Measurements from ENCODE around the gene IMPA2. TPM values are rescaled to one million over a fixed set of nuclear protein-coding genes. Genes with fewer than 3 reads are reported as not detected.

The IMPA2 gene
- total and polyA plus RNA-seq, 2 of the 13 experiments (the other 11 are each of a cell fraction or from before 2014, with no cell fraction given) = 37.8 to 71.8 TPM

- TF ChIP-seq MAX (IDR thresholded peaks at IDR 0.05) = no peak
- no peak for TF ChIP-seq TCF7L2 (IDR thresholded peaks at IDR 0.05; ENCODE audit: low read depth, low read length)
- 0 out of 2 replicates have a peak, but pooled peaks have one; percentile 44 for TF ChIP-seq NR2F2 (IDR thresholded peaks at IDR 0.05; ENCODE audit: borderline replicate concordance, low read depth)
- no peak for TF ChIP-seq ZNF652 (CRISPR knock-in tag; IDR thresholded peaks at IDR 0.05; ENCODE audit: borderline replicate concordance, low read depth)
- TF ChIP-seq ZNF772 (CRISPR knock-in tag; IDR thresholded peaks at IDR 0.05) = no peak
- TF ChIP-seq PTBP1 (IDR thresholded peaks at IDR 0.05; ENCODE audit: low read depth, low read length, poor library complexity, severe bottlenecking) = no peak
- TF ChIP-seq SIN3A (IDR thresholded peaks at IDR 0.05; ENCODE audit: borderline replicate concordance, low read depth, low read length) = no peak
These were observed 1.7 kb downstream of the IMPA2 start (continued) for GRCh38 chr18:11982981-11983380.

GRCh38 chr18:11983592-11983991 lies 2.3 kb downstream of the IMPA2 start:
- Histone ChIP-seq H3K9ac (ENCODE audit: insufficient read depth, low read depth, low read length) (peak overlapping the region; percentile 10; the same call in 1 of the 2 replicates), H3K4me1 (ENCODE audit: insufficient read depth, low read length) (peaks cover 69% of the 10 kb centered on the region), H3K36me3 (replicated peaks in 1 of 2; ENCODE audit: control insufficient read depth in 1 of 2, insufficient read depth in 2 of 2, low read length in 2 of 2) (peaks cover 0 to 5% of the 10 kb centered on the region in 2 experiments; a peak in 1 of 5 replicates), H3K27ac (ENCODE audit: extremely low read length, insufficient read depth, low read length) (peak overlapping the region; percentile 100), H3K27me3 (ENCODE audit: control insufficient read depth in 1 of 2, insufficient read depth in 2 of 2, low read length in 2 of 2) (no peaks in the 10 kb centered on the region), H3K4me3 (replicated peaks in 1 of 3; ENCODE audit: insufficient read depth in 1 of 3, low read depth in 2 of 3, low read length in 3 of 3) (peak overlapping the region in 2 of 3 experiments; percentile 72 to 79; a peak in 4 of 6 replicates), H3K79me2 (ENCODE audit: insufficient read depth, low read length) (peaks cover 36% of the 10 kb centered on the region), H3K9me3 (ENCODE audit: low read length) (no peaks in the 10 kb centered on the region), H4K20me1 (ENCODE audit: insufficient read depth, low read length) (peaks cover 5% of the 10 kb centered on the region; the same call in 1 of the 2 replicates), H3K4me2 (ENCODE audit: low read depth, low read length) (peak overlapping the region; percentile 87), H2AFZ (ENCODE audit: low read length) (no peak overlapping the region)
- peak; percentile 67 for DNase-seq (ENCODE audit: low spot score)
- intact Hi-C loops (cut with micrococcal nuclease; ENCODE audit: unreplicated experiment) (loop anchor here (1.0 kb wide), 2 partner anchors 12 to 45 kb away; no protein-coding TSS in a partner anchor), in situ Hi-C loops (cut with HindIII; ENCODE audit: extremely low pct_ligation_motif_present, low pct_unique_long_range_greater_than_20kb) (no loop called here)
- WGBS (ENCODE audit: low lambda C conversion rate) = 9% methylated on average over 10 of the region's 12 CpGs
- peak; percentile 79 for FAIRE-seq
- POLR2A ChIA-PET = interaction anchor here (4.6 to 5.8 kb wide), 2 partner anchors 11 to 37 kb away, joined by 69 to 328 read pairs; no protein-coding TSS in a partner anchor
- CTCF ChIA-PET (ENCODE audit: low intra/inter-chr PET ratio, low total read pairs) = no interaction called here
- peak; percentile 7; the same call in 1 of the 3 replicates for ATAC-seq
- BruUV-seq (replicated peaks) = no TSS peak
- TF ChIP-seq NR2F6 (IDR thresholded peaks at IDR 0.05) (no peak), NR2F6 (CRISPR knock-in tag; IDR thresholded peaks at IDR 0.05) (peak; percentile 56), TSC22D2 (CRISPR knock-in tag; IDR thresholded peaks at IDR 0.05; ENCODE audit: borderline replicate concordance) (no peak), HDAC2 (CRISPR knock-in tag; IDR thresholded peaks at IDR 0.05) (0 out of 2 replicates have a peak, but pooled peaks have one; percentile 21), STAG1 (CRISPR knock-in tag; IDR thresholded peaks at IDR 0.05) (peak; percentile 36; the same call in 1 of the 2 replicates), NR2C2 (CRISPR knock-in tag; IDR thresholded peaks at IDR 0.05; ENCODE audit: borderline replicate concordance) (peak; percentile 41; the same call in 1 of the 2 replicates), ZNF850 (CRISPR knock-in tag; conservative IDR thresholded peaks at IDR 0.05) (0 out of 2 replicates have a peak, but pooled peaks have one; percentile 30), ZNF12 (CRISPR knock-in tag; IDR thresholded peaks at IDR 0.05) (peak; percentile 98), ZNF543 (CRISPR knock-in tag; IDR thresholded peaks at IDR 0.05) (0 out of 2 replicates have a peak, but pooled peaks have one; percentile 35), CTCF (CRISPR knock-in tag; IDR thresholded peaks at IDR 0.05) (peak; percentile 50), ZNF230 (CRISPR knock-in tag; IDR thresholded peaks at IDR 0.05) (no peak), RXRB (CRISPR knock-in tag; IDR thresholded peaks at IDR 0.05; ENCODE audit: borderline replicate concordance) (peak; percentile 85)
- TF ChIP-seq, protein P1, sequence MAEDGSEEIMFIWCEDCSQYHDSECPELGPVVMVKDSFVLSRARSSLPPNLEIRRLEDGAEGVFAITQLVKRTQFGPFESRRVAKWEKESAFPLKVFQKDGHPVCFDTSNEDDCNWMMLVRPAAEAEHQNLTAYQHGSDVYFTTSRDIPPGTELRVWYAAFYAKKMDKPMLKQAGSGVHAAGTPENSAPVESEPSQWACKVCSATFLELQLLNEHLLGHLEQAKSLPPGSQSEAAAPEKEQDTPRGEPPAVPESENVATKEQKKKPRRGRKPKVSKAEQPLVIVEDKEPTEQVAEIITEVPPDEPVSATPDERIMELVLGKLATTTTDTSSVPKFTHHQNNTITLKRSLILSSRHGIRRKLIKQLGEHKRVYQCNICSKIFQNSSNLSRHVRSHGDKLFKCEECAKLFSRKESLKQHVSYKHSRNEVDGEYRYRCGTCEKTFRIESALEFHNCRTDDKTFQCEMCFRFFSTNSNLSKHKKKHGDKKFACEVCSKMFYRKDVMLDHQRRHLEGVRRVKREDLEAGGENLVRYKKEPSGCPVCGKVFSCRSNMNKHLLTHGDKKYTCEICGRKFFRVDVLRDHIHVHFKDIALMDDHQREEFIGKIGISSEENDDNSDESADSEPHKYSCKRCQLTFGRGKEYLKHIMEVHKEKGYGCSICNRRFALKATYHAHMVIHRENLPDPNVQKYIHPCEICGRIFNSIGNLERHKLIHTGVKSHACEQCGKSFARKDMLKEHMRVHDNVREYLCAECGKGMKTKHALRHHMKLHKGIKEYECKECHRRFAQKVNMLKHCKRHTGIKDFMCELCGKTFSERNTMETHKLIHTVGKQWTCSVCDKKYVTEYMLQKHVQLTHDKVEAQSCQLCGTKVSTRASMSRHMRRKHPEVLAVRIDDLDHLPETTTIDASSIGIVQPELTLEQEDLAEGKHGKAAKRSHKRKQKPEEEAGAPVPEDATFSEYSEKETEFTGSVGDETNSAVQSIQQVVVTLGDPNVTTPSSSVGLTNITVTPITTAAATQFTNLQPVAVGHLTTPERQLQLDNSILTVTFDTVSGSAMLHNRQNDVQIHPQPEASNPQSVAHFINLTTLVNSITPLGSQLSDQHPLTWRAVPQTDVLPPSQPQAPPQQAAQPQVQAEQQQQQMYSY (CRISPR knock-in tag; IDR thresholded peaks at IDR 0.05) = no peak

All from HepG2 (cell line).